ENCODE data around the gene UGGT2. TPM values are rescaled to one million over a fixed set of nuclear protein-coding genes. Genes with fewer than 3 reads are reported as not detected.
"Not testable (repeated sequence)": the region's sequence is repeated elsewhere in the genome, so short reads cannot be mapped to it uniquely, and the experiment has no call there.

The UGGT2 gene
- total RNA-seq, 4 donors from 2014 or later, result 19.5 to 148 (median 41.0) TPM

DNA sequence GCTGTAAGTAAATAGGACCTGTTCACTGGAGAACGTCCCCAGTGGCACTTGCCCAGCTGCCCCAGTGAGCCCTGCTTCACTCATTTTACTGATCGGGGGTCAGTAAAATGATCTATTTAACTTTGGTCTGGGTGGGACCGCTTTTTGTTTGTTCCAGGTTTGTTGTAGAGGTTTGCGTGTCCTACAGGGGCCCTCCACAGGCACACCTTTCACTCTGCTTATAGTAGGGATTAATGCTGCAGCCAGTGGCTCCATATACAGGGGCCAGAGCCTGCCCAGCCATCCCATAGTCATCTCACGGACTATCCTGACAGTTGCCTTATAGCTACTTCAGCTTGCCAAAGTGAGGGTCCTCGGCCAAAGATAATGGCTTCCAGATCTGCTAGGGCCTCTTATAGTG lies 272.2 kb downstream of the UGGT2 start:
- intact Hi-C loops (cut with DNase I; ENCODE audit: low total_unique reads) (no loop called here), in situ Hi-C loops (cut with MboI; ENCODE audit: low pct_ligation_motif_present in 1 of 4, low pct_unique_long_range_greater_than_20kb in 1 of 4, low sequenced_read_pairs in 3 of 4) (no loop called here)
- Histone ChIP-seq H3K4me3 (no peak overlapping the region), H3K36me3 (peaks cover 0 to 20% (median 8%) of the 10 kb centered on the region in 4 donors), H3K27ac (no peak overlapping the region), H3K9me3 (no peaks in the 10 kb centered on the region), H3K27me3 (no peaks in the 10 kb centered on the region), H3K4me1 (peaks cover 0 to 8% (median 3%) of the 10 kb centered on the region in 4 donors)
- 99 to 100% methylated on average over 2 to 6 of the region's 6 CpGs for WGBS, 2 donors (ENCODE audit: low coverage in 1 of 2)
- TF ChIP-seq EP300 (IDR thresholded peaks at IDR 0.05; ENCODE audit: low read depth) (no peak), POLR2AphosphoS5 (IDR thresholded peaks at IDR 0.05) (no peak), POLR2A (IDR thresholded peaks at IDR 0.05) (no peak)
- TF ChIP-seq, protein P1, sequence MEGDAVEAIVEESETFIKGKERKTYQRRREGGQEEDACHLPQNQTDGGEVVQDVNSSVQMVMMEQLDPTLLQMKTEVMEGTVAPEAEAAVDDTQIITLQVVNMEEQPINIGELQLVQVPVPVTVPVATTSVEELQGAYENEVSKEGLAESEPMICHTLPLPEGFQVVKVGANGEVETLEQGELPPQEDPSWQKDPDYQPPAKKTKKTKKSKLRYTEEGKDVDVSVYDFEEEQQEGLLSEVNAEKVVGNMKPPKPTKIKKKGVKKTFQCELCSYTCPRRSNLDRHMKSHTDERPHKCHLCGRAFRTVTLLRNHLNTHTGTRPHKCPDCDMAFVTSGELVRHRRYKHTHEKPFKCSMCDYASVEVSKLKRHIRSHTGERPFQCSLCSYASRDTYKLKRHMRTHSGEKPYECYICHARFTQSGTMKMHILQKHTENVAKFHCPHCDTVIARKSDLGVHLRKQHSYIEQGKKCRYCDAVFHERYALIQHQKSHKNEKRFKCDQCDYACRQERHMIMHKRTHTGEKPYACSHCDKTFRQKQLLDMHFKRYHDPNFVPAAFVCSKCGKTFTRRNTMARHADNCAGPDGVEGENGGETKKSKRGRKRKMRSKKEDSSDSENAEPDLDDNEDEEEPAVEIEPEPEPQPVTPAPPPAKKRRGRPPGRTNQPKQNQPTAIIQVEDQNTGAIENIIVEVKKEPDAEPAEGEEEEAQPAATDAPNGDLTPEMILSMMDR (IDR thresholded peaks at IDR 0.05), result no peak
- DNase-seq, result no peak

DNA sequence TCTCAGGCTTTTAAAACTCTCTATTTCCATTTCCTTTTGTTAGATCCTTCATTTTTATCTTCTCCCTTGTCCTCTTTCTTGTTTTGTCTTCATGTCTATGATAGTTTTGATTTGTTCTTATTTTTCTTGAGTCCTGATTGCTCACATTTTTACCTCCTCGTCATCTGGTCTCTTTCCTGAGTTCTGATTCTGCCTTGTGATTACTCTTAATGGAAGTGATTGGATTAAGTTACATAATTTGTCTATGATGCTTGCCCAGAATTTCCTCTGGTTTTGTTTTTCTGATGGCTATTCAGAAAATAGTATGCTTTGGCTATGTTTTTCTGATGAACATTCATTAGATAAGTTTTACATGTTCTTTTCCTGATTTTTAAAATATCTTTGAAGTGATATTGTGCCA lies 273.7 kb downstream of the UGGT2 start:
- Histone ChIP-seq H3K4me3 (no peak overlapping the region), H3K36me3 (peaks cover 0 to 21% (median 8%) of the 10 kb centered on the region in 4 donors), H3K4me1 (peaks cover 0 to 6% (median 2%) of the 10 kb centered on the region in 4 donors), H3K9me3 (no peaks in the 10 kb centered on the region), H3K27me3 (no peaks in the 10 kb centered on the region), H3K27ac (no peak overlapping the region)
- no peak for TF ChIP-seq POLR2A (IDR thresholded peaks at IDR 0.05)
- no peak for TF ChIP-seq POLR2AphosphoS5 (IDR thresholded peaks at IDR 0.05)
- no peak for TF ChIP-seq EP300 (IDR thresholded peaks at IDR 0.05; ENCODE audit: low read depth)
- TF ChIP-seq, protein P1 (IDR thresholded peaks at IDR 0.05), result no peak
- no peak for DNase-seq
- WGBS, 2 donors (ENCODE audit: low coverage in 1 of 2), result 97 to 100% methylated on average over 1 of the region's 1 CpG
- intact Hi-C loops (cut with DNase I; ENCODE audit: low total_unique reads) (no loop called here), in situ Hi-C loops (cut with MboI; ENCODE audit: low pct_ligation_motif_present in 1 of 4, low pct_unique_long_range_greater_than_20kb in 1 of 4, low sequenced_read_pairs in 3 of 4) (no loop called here)

DNA sequence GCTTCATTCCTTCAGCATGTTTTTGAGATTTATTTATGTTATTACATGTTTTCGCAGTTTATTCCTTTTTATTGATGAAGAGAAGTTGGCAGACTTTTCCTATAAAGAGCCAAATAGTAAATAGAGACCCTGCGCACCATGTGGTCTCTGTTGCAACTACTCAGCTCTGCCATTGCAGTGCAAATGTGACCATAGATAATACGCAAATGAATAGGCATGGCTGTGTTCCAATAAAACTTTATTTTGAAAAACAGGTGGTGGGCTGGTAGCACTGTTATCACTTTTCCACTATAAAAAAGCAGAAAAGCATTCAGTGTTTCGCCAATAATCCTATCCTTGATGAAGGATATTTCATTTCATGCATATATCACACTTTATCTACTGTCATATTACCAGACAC lies 281.3 kb downstream of the UGGT2 start:
- Histone ChIP-seq H3K9me3 (no peaks in the 10 kb centered on the region), H3K4me3 (no peak overlapping the region), H3K27me3 (no peaks in the 10 kb centered on the region), H3K27ac (no peak overlapping the region), H3K4me1 (no peaks in the 10 kb centered on the region), H3K36me3 (peaks cover 0 to 8% (median 2%) of the 10 kb centered on the region in 4 donors)
- 92 to 98% methylated on average over 4 of the region's 4 CpGs for WGBS, 2 donors (ENCODE audit: low coverage in 1 of 2)
- intact Hi-C loops (cut with DNase I; ENCODE audit: low total_unique reads) (no loop called here), in situ Hi-C loops (cut with MboI; ENCODE audit: low pct_ligation_motif_present in 1 of 4, low pct_unique_long_range_greater_than_20kb in 1 of 4, low sequenced_read_pairs in 3 of 4) (no loop called here)
- TF ChIP-seq POLR2AphosphoS5 (IDR thresholded peaks at IDR 0.05) (no peak), EP300 (IDR thresholded peaks at IDR 0.05; ENCODE audit: low read depth) (no peak), POLR2A (IDR thresholded peaks at IDR 0.05) (no peak)
- TF ChIP-seq, protein P1 (IDR thresholded peaks at IDR 0.05), result no peak
- DNase-seq, result no peak

DNA sequence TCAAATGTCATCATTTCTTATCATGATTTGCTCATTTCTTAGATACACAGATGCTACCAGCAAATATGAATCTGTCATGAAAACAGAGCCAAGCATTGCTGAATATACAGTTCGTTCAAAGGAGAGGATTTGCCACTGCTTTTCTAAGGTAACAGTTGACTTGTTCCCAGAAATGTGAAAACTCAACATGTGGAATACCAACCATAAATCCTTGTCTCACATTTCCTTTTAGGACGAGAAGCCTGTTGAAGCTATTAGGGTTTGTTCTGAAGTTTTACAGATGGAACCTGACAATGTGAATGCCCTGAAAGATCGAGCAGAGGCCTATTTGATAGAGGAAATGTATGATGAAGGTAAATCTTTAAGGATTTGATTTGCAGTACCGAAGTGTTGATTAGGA lies 289.6 kb downstream of the UGGT2 start:
- no peak overlapping the region for H3K4me3 ChIP-seq
- H3K36me3 ChIP-seq, result peaks cover 0 to 17% (median 6%) of the 10 kb centered on the region in 4 donors
- H3K27me3 ChIP-seq, result no peaks in the 10 kb centered on the region
- H3K4me1 ChIP-seq, result no peaks in the 10 kb centered on the region
- no peaks in the 10 kb centered on the region for H3K9me3 ChIP-seq
- DNase-seq, result no peak
- 89 to 92% methylated on average over 4 of the region's 4 CpGs for WGBS, 2 donors (ENCODE audit: low coverage in 1 of 2)
- in situ Hi-C loops (cut with MboI; ENCODE audit: low pct_ligation_motif_present in 1 of 4, low pct_unique_long_range_greater_than_20kb in 1 of 4, low sequenced_read_pairs in 3 of 4), result no loop called here
- no peak overlapping the region for H3K27ac ChIP-seq
- TF ChIP-seq POLR2AphosphoS5 (IDR thresholded peaks at IDR 0.05), result no peak
- TF ChIP-seq EP300 (IDR thresholded peaks at IDR 0.05; ENCODE audit: low read depth), result no peak
- TF ChIP-seq POLR2A (IDR thresholded peaks at IDR 0.05), result no peak
- TF ChIP-seq, protein P1 (IDR thresholded peaks at IDR 0.05), result no peak
- intact Hi-C loops (cut with DNase I; ENCODE audit: low total_unique reads), result no loop called here

DNA sequence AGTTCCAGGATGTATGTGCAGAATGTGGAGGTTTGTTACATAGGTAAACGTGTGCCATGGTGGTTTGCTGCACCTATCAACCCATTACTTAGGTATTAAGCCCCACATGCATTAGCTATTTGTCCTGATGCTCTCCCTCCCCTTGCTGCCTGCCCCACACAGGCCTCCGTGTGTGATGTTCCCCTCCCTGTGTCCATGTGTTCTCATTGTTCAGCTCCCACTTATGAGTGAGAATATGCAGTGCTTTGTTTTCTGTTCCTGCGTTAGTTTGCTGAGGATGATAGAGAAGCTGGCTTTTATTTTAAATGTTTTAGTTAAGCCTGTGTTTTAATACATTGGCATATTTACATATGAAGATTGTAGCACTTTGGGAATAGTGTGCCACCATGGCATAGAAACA lies 290.6 kb downstream of the UGGT2 start:
- H3K27me3 ChIP-seq; H3K27ac ChIP-seq; H3K4me3 ChIP-seq; in situ Hi-C loops (cut with MboI; ENCODE audit: low pct_ligation_motif_present in 1 of 4, low pct_unique_long_range_greater_than_20kb in 1 of 4, low sequenced_read_pairs in 3 of 4); H3K9me3 ChIP-seq; intact Hi-C loops (cut with DNase I; ENCODE audit: low total_unique reads); H3K4me1 ChIP-seq; DNase-seq: not testable (repeated sequence)
- peaks cover 0 to 17% (median 6%) of the 10 kb centered on the region in 4 donors for H3K36me3 ChIP-seq
- WGBS, 2 donors (ENCODE audit: low coverage in 1 of 2), result 87 to 90% methylated on average over 2 to 3 of the region's 3 CpGs
